GM12878 (cell line): ENCODE data around the gene ZSCAN23. TPM values are rescaled to one million over a fixed set of nuclear protein-coding genes. Genes with fewer than 3 reads are reported as not detected.

Experiments used
- CBFB ChIP-seq: IDR thresholded peaks from 2 replicates; pipeline ENCODE4 v1.6.1; 2016; ENCODE audit warnings: antibody characterized with exemption, low read depth
- E4F1 ChIP-seq: fragments of 450-650 bp; IDR thresholded peaks from 2 replicates; pipeline ENCODE4 v1.6.1; 2018; ENCODE audit warnings: borderline replicate concordance, mild to moderate bottlenecking; ENCODE audit not compliant: partially characterized antibody
- EP300 ChIP-seq, 2 experiments: fragments of 150-350 bp in 1 of 2; IDR thresholded peaks; 2 replicates each; pipeline ENCODE4 v1.6.1; 2011 to 2012; ENCODE audit warnings: low read depth in 2 of 2, low read length in 2 of 2, borderline replicate concordance in 1 of 2, improper control_type of control experiment in 1 of 2, inconsistent platforms in 1 of 2; ENCODE audit not compliant: control insufficient read depth in 1 of 2
- EZH2 ChIP-seq: IDR thresholded peaks from 2 replicates; pipeline ENCODE4 v1.6.1; 2012; ENCODE audit warnings: low read depth, mild to moderate bottlenecking, control low read depth, inconsistent platforms, low read length, borderline replicate concordance; ENCODE audit not compliant: control insufficient read depth
- HDAC6 ChIP-seq: fragments of 200-600 bp; sonication (generic); IDR thresholded peaks from one replicate; pipeline ENCODE4 v1.8.0; 2017; ENCODE audit warnings: antibody characterized with exemption; ENCODE audit not compliant: unreplicated experiment
- IKZF1 ChIP-seq: fragments of 450-650 bp; conservative IDR thresholded peaks from 2 replicates; pipeline ENCODE4 v1.6.1; 2017; ENCODE audit warnings: antibody characterized with exemption, mild to moderate bottlenecking
- KDM1A ChIP-seq: fragments of 200-600 bp; sonication (generic); IDR thresholded peaks from 2 replicates; pipeline ENCODE4 v1.6.1; 2016; ENCODE audit warnings: borderline replicate concordance
- KLF5 ChIP-seq: fragments of 450-650 bp; IDR thresholded peaks from 2 replicates; pipeline ENCODE4 v1.6.1; 2014; ENCODE audit warnings: mild to moderate bottlenecking; ENCODE audit not compliant: partially characterized antibody
- MLLT1 ChIP-seq: fragments of 450-650 bp; IDR thresholded peaks from 2 replicates; pipeline ENCODE4 v1.6.1; 2016; ENCODE audit warnings: mild to moderate bottlenecking
- MYC ChIP-seq: IDR thresholded peaks from 2 replicates; pipeline ENCODE4 v1.6.1; 2011; ENCODE audit warnings: mild to moderate bottlenecking, low read length, moderate library complexity, inconsistent platforms; ENCODE audit not compliant: insufficient read depth, insufficient replicate concordance, insufficient read length, severe bottlenecking
- RBBP5 ChIP-seq: fragments of 200-600 bp; sonication (generic); conservative IDR thresholded peaks from 2 replicates; pipeline ENCODE4 v1.6.1; 2016
- TAF1 ChIP-seq: IDR thresholded peaks from 2 replicates; pipeline ENCODE4 v1.6.1; 2011; ENCODE audit warnings: mild to moderate bottlenecking, low read depth, low read length, borderline replicate concordance
- polyA plus RNA-seq, 11 experiments: library from polyadenylated mRNA; depleted of rRNA in 4 of 11; unstranded in 6 of 11; stranded (reverse) in 5 of 11; fragments of >200 nt; fragmentation: Nextera tagmentation in 4 of 11; fragmentation: Illumina TruSeq in 1 of 11; extraction: Ambion mirVana in 4 of 11; extraction: Trizol in 1 of 11; gene quantifications; 1 replicate in 1 of 11; 2 replicates in 10 of 11; pipeline versions ENCODE4 v1.2.1 to v1.2.3, GENCODE V29; 2011 to 2016; ENCODE audit warnings: inconsistent platforms in 2 of 11, missing spikeins in 2 of 11, low read depth in 1 of 11
- total RNA-seq, 4 experiments: library from RNA; depleted of rRNA in 3 of 4; stranded (reverse); fragments of >200 nt in 3 of 4; fragmentation: Illumina TruSeq in 1 of 4; extraction: Trizol in 1 of 4; gene quantifications; 2 replicates each; pipeline versions ENCODE4 v1.2.1 to v1.2.3, GENCODE V29; 2013 to 2021
- TF ChIP-seq, protein P1 (sequence below): fragments of 450-650 bp; formaldehyde crosslinking; IDR thresholded peaks from 2 replicates; pipeline ENCODE4 v1.5.0; 2022; ENCODE audit warnings: mild to moderate bottlenecking, missing genetic modification characterization
- TF ChIP-seq, protein P2 (sequence below): IDR thresholded peaks from 2 replicates; pipeline ENCODE4 v1.6.1; 2012; ENCODE audit warnings: low read depth, low read length, improper control_type of control experiment
- TF ChIP-seq, protein P3 (sequence below): IDR thresholded peaks from 2 replicates; pipeline ENCODE4 v1.6.1; 2011; ENCODE audit warnings: mild to moderate bottlenecking, low read depth, low read length, moderate library complexity; ENCODE audit not compliant: insufficient replicate concordance
- TF ChIP-seq, protein P4 (sequence below): IDR thresholded peaks from 2 replicates; pipeline ENCODE4 v1.6.1; 2011; ENCODE audit warnings: low read depth, low read length, improper control_type of control experiment, borderline replicate concordance

ZSCAN23 gene
- total and polyA plus RNA-seq, 10 of the 15 experiments (the other 5 are each of a cell fraction or from before 2014, with no cell fraction given): 0.04 to 2.3 (median 0.84) TPM

- TF ChIP-seq, protein P1, sequence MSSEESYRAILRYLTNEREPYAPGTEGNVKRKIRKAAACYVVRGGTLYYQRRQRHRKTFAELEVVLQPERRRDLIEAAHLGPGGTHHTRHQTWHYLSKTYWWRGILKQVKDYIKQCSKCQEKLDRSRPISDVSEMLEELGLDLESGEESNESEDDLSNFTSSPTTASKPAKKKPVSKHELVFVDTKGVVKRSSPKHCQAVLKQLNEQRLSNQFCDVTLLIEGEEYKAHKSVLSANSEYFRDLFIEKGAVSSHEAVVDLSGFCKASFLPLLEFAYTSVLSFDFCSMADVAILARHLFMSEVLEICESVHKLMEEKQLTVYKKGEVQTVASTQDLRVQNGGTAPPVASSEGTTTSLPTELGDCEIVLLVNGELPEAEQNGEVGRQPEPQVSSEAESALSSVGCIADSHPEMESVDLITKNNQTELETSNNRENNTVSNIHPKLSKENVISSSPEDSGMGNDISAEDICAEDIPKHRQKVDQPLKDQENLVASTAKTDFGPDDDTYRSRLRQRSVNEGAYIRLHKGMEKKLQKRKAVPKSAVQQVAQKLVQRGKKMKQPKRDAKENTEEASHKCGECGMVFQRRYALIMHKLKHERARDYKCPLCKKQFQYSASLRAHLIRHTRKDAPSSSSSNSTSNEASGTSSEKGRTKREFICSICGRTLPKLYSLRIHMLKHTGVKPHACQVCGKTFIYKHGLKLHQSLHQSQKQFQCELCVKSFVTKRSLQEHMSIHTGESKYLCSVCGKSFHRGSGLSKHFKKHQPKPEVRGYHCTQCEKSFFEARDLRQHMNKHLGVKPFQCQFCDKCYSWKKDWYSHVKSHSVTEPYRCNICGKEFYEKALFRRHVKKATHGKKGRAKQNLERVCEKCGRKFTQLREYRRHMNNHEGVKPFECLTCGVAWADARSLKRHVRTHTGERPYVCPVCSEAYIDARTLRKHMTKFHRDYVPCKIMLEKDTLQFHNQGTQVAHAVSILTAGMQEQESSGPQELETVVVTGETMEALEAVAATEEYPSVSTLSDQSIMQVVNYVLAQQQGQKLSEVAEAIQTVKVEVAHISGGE (CRISPR knock-in tag): no peak
- TF ChIP-seq KDM1A (no peak), EZH2 (no peak), MLLT1 (no peak), CBFB (no peak), TAF1 (no peak), MYC (no peak), HDAC6 (no peak), E4F1 (no peak), KLF5 (no peak), IKZF1 (no peak), EP300 (IDR thresholded peaks at IDR 0.05; ENCODE audit: borderline replicate concordance in 1 of 2, control insufficient read depth in 1 of 2, low read depth in 2 of 2, low read length in 2 of 2) (peak in 1 of 2 experiments; percentile 48; a peak in 1 of 4 replicates), RBBP5 (no peak)
- TF ChIP-seq, protein P2, sequence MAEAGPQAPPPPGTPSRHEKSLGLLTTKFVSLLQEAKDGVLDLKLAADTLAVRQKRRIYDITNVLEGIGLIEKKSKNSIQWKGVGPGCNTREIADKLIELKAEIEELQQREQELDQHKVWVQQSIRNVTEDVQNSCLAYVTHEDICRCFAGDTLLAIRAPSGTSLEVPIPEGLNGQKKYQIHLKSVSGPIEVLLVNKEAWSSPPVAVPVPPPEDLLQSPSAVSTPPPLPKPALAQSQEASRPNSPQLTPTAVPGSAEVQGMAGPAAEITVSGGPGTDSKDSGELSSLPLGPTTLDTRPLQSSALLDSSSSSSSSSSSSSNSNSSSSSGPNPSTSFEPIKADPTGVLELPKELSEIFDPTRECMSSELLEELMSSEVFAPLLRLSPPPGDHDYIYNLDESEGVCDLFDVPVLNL: no peak
- TF ChIP-seq, protein P3, sequence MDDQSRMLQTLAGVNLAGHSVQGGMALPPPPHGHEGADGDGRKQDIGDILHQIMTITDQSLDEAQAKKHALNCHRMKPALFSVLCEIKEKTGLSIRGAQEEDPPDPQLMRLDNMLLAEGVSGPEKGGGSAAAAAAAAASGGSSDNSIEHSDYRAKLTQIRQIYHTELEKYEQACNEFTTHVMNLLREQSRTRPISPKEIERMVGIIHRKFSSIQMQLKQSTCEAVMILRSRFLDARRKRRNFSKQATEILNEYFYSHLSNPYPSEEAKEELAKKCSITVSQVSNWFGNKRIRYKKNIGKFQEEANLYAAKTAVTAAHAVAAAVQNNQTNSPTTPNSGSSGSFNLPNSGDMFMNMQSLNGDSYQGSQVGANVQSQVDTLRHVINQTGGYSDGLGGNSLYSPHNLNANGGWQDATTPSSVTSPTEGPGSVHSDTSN: no peak
- TF ChIP-seq, protein P4, sequence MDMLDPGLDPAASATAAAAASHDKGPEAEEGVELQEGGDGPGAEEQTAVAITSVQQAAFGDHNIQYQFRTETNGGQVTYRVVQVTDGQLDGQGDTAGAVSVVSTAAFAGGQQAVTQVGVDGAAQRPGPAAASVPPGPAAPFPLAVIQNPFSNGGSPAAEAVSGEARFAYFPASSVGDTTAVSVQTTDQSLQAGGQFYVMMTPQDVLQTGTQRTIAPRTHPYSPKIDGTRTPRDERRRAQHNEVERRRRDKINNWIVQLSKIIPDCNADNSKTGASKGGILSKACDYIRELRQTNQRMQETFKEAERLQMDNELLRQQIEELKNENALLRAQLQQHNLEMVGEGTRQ: no peak
Measured at GRCh38 chr6:28474441-28475219, 31.3 kb upstream of the ZSCAN23 start (continued).
